Astrocyte of the cerebellum (primary cell): ENCODE measurements around the gene POLQ.
"Not testable (repeated sequence)": the region's sequence is repeated elsewhere in the genome, so short reads cannot be mapped to it uniquely, and the experiment has no call there.

ENCODE experiments used
- DNase-seq: peaks from one replicate; pipeline ENCODE4 v3.0.0-alpha.2; 2011; ENCODE audit warnings: low read depth
- H3K4me3 ChIP-seq: 2 replicates; pipeline ENCODE4 v1.5.1; 2011; ENCODE audit warnings: mild to moderate bottlenecking, low read depth, low read length, moderate library complexity
- in situ Hi-C: cut with HindIII; loops from 2 replicates; pipeline ENCODE4 v1.10.0; 2017; ENCODE audit warnings: low sequenced_read_pairs
- TF ChIP-seq, protein P1 (sequence below): IDR thresholded peaks from 2 replicates; pipeline ENCODE4 v1.5.1; 2012; ENCODE audit warnings: low read length, low read depth, moderate library complexity, mild to moderate bottlenecking; ENCODE audit errors: missing control alignments

The POLQ gene

DNA sequence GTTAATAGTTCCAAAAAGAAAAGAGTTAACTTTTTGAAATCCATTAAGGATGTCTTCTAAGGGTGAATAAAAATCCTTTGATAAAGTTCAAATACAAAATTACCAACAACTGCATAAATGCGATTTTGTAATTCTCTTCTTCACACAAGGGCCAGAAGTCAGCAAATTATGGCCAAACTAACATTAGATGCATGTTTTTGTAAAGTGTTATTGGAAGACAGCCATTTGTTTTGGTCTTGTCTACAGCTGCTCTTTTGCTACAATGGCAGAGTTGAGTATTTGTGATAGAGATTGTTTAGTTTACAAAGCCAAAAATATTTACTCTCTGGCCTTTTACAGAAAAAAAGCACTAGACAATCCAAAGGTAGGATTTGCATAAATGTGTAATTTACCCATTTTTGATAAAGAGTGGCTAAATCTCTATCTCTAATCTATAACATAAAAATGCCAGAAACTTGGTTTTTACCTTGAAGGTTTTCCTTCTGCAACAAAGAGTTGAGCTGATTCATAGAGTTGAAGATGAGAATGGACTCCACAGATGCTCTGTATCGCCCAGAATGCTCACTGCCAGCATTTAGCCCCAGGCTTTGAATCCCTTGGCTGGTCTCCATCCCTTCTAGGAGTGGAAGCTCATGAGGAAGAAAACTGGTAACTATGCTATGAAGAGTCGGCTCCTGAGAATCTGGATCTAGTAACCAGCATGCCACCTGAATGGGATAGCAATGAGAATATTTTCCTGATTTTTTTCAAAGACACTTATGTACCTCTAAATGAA is 64.5 kb downstream of the POLQ start:
- H3K4me3 ChIP-seq = no peak overlapping the region
- in situ Hi-C loops = no loop called here
- DNase-seq = no peak
- TF ChIP-seq, protein P1, sequence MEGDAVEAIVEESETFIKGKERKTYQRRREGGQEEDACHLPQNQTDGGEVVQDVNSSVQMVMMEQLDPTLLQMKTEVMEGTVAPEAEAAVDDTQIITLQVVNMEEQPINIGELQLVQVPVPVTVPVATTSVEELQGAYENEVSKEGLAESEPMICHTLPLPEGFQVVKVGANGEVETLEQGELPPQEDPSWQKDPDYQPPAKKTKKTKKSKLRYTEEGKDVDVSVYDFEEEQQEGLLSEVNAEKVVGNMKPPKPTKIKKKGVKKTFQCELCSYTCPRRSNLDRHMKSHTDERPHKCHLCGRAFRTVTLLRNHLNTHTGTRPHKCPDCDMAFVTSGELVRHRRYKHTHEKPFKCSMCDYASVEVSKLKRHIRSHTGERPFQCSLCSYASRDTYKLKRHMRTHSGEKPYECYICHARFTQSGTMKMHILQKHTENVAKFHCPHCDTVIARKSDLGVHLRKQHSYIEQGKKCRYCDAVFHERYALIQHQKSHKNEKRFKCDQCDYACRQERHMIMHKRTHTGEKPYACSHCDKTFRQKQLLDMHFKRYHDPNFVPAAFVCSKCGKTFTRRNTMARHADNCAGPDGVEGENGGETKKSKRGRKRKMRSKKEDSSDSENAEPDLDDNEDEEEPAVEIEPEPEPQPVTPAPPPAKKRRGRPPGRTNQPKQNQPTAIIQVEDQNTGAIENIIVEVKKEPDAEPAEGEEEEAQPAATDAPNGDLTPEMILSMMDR = no peak

DNA sequence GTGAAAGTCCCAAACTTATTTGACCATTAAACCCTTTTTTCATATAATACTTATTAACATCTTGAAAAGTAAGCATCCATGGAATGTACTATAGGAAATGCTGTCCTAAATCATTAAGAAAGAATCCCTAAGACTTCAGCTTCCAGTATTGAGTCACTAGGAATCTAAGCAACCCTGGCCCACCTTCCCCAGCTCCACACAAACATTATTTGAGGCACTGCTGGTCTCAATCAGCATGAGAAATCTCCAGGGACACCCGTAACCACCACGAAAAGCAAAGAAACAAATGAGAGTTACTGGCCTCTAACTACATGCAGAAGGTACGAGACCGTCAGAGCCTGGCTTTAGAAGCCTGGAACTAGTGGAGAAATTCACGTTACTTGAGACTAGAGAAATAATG is 68.2 kb downstream of the POLQ start:
- no peak overlapping the region for H3K4me3 ChIP-seq
- peak; percentile 65 for DNase-seq
- TF ChIP-seq, protein P1 = no peak
- in situ Hi-C loops = no loop called here

DNA sequence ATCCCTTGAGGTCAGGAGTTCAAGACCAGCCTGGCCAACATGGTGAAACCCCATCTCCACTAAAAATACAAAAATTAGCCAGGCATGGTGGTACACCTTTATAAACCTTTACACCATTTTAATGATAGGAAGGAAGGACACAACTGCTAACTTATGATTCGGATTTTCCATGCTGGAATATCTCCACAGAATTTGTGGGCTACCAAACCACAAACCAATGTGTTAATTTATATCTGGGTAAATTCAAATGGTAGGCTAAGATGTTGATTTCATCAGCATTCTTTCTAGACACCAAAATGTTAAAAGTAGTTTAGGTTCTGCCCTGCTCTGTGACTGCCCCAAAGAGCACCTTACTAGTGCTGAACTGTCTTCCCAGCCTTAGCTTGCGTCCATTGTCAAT is 72.8 kb downstream of the POLQ start:
- H3K4me3 ChIP-seq = no peak overlapping the region
- in situ Hi-C loops = no loop called here
- TF ChIP-seq, protein P1 = no peak
- DNase-seq = peak; percentile 37

DNA sequence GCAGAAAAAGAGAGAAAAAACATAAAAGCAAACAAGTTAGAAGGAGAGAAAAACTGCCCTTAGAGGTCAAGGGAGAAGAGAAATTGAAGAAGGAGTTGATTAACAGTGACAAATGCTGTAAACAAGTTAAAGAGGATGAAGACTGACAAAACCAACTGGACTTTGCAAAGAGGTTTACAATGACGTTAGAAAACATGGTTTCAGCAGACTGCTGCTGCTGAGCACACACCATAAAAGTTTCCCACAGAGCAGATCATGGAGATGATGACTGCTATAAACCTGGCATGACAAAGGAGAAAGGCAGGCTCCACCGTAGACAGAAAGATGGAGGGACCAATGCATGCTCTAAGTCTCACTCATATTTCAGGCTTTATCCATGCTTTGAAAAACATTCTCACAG is 78.7 kb downstream of the POLQ start:
- DNase-seq = no peak
- TF ChIP-seq, protein P1 = no peak
- in situ Hi-C loops = no loop called here

DNA sequence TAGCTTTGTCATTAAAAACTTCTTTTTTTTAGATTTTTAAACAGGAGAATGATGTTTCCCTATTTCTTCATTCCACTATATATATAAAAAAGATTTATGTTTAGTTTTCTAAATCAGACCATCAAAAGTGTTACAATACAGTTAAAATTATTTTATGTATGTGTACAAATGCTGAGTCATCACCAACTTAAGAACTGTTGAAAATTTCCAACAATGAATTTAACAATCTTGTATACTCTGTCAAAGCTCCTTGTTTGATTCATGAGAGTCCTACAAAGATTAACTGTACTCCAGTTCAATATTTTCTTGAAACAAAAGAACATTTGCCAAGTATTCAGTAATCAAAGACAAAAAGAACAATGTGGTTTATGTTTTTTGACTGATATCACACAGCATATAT is 82.0 kb downstream of the POLQ start:
- DNase-seq = no peak
- in situ Hi-C loops = no loop called here
- TF ChIP-seq, protein P1 = no peak

More for the DNA sequence above, 78.7 kb downstream of the POLQ start:
- H3K4me3 ChIP-seq = no peak overlapping the region

DNA sequence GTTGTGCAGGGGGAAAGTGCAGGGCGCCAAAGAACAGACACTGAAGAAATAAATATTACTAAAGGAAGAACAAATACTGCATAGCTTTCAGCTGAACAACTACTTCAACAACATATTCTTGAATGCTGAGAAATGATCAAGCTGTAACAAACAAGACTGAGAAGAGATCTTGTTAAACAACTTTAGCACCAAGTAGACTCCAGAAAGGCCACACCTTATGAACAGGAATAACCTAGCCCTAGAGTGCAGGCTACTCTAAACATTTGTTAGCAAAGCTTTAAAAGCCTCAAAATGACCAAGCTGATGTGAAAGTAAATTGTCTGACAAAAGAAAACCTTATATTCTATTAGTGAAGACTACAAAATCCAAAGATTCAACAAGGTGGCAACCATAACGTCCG is 83.2 kb downstream of the POLQ start:
- TF ChIP-seq, protein P1 = no peak
- no peak overlapping the region for H3K4me3 ChIP-seq
- DNase-seq = no peak
- in situ Hi-C loops = no loop called here

More for the DNA sequence above, 82.0 kb downstream of the POLQ start:
- H3K4me3 ChIP-seq = no peak overlapping the region

DNA sequence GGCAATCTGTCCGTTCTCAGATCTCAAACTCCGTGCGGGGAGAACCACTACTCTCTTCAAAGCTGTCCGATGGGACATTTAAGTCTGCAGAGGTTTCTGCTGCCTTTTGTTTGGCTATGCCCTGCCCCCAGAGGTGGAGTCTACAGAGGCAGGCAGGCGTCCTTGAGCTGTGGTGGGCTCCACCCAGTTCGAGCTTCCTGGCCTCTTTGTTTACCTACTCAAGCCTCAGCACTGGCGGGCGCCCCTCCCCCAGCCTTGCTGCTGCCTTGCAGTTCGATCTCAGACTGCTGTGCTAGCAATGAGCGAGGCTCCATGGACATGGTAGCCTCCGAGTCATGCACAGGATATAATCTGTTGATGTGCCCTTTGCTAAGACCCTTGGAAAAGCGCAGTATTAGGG is 94.0 kb downstream of the POLQ start:
- H3K4me3 ChIP-seq, DNase-seq, in situ Hi-C loops: not testable (repeated sequence)
